Neural cell (in vitro differentiated cells): ENCODE results near the gene SLC38A4. TPM values are rescaled to one million over a fixed set of nuclear protein-coding genes. Genes with fewer than 3 reads are reported as not detected.

ENCODE experiments used
- H2AFZ ChIP-seq: fragments of 200-600, 300-800 bp; sonication (generic), shearing (Covaris generic); 2 replicates; pipeline ENCODE4 v1.6.0; 2014; ENCODE audit warnings: low read depth, mild to moderate bottlenecking, antibody characterized with exemption, low read length, moderate library complexity
- H3F3A ChIP-seq: fragments of 200-600 bp; shearing (Covaris generic); 2 replicates; pipeline ENCODE4 v1.6.1; 2016; ENCODE audit warnings: mild to moderate bottlenecking, moderate library complexity, mixed read lengths, antibody characterized with exemption, low read length; ENCODE audit not compliant: insufficient read depth, poor library complexity, severe bottlenecking
- H3K27ac ChIP-seq: fragments of 200-600, 300-800 bp; sonication (generic), shearing (Covaris generic); 2 replicates; pipeline ENCODE4 v1.5.1; 2014; ENCODE audit warnings: mild to moderate bottlenecking, low read length, moderate library complexity
- H3K27me3 ChIP-seq: fragments of 300-800, 200-600 bp; sonication (generic), shearing (Covaris generic); 2 replicates; pipeline ENCODE4 v1.6.0; 2014; ENCODE audit warnings: mild to moderate bottlenecking, low read depth, low read length, moderate library complexity; ENCODE audit not compliant: insufficient read depth
- H3K36me3 ChIP-seq: fragments of 300-800, 200-600 bp; sonication (generic), shearing (Covaris generic); 2 replicates; pipeline ENCODE4 v1.5.1; 2014; ENCODE audit warnings: mild to moderate bottlenecking, antibody characterized with exemption, low read length, moderate library complexity; ENCODE audit not compliant: insufficient read depth
- H3K4me2 ChIP-seq: fragments of 300-800, 200-600 bp; sonication (generic), shearing (Covaris generic); 2 replicates; pipeline ENCODE4 v1.6.0; 2014; ENCODE audit warnings: mild to moderate bottlenecking, low read length
- H3K4me3 ChIP-seq: fragments of 300-800, 200-600 bp; sonication (generic), shearing (Covaris generic); 2 replicates; pipeline ENCODE4 v1.5.1; 2014; ENCODE audit warnings: mild to moderate bottlenecking, low read length, moderate library complexity
- H3K79me2 ChIP-seq: fragments of 200-600 bp; shearing (Covaris generic); replicated peaks from 2 replicates; pipeline ENCODE4 v1.6.0; 2014; ENCODE audit warnings: mild to moderate bottlenecking, low read length, moderate library complexity; ENCODE audit not compliant: insufficient read depth
- H3K9ac ChIP-seq: fragments of 300-800, 200-600 bp; sonication (generic), shearing (Covaris generic); 2 replicates; pipeline ENCODE4 v1.6.1; 2016; ENCODE audit warnings: mild to moderate bottlenecking, low read length, mixed read lengths
- H3K9me2 ChIP-seq: fragments of 200-600 bp; shearing (Covaris generic); 2 replicates; pipeline ENCODE4 v1.6.1; 2016; ENCODE audit warnings: mild to moderate bottlenecking, low read length, mixed read lengths; ENCODE audit not compliant: insufficient read depth
- H3K9me3 ChIP-seq: fragments of 200-600, 300-800 bp; sonication (generic), shearing (Covaris generic); 2 replicates; pipeline ENCODE4 v1.6.1; 2016; ENCODE audit warnings: mild to moderate bottlenecking, mixed run types, low read length, moderate library complexity, mixed read lengths
- H4K20me1 ChIP-seq: fragments of 200-600 bp; shearing (Covaris generic); 2 replicates; pipeline ENCODE4 v1.6.1; 2016; ENCODE audit warnings: mild to moderate bottlenecking, mixed run types; ENCODE audit not compliant: insufficient read depth
- EP300 ChIP-seq: fragments of 450-650 bp; conservative IDR thresholded peaks from 2 replicates; pipeline ENCODE4 v1.6.1; 2014; ENCODE audit warnings: antibody characterized with exemption, mild to moderate bottlenecking, moderate library complexity; ENCODE audit not compliant: poor library complexity, severe bottlenecking
- EZH2 ChIP-seq: fragments of 200-600, 300-800 bp; shearing (Covaris generic), sonication (generic); IDR thresholded peaks from 2 replicates; pipeline ENCODE4 v1.6.1; 2014; ENCODE audit warnings: antibody characterized with exemption, low read length, borderline replicate concordance, mild to moderate bottlenecking; ENCODE audit not compliant: insufficient read depth, poor library complexity, severe bottlenecking
- MXI1 ChIP-seq: fragments of 450-650 bp; conservative IDR thresholded peaks from 2 replicates; pipeline ENCODE4 v1.6.1; 2014; ENCODE audit warnings: antibody characterized with exemption, mild to moderate bottlenecking; ENCODE audit not compliant: poor library complexity, severe bottlenecking
- POLR2AphosphoS5 ChIP-seq: IDR thresholded peaks from 2 replicates; pipeline ENCODE4 v1.6.1; 2012
- RAD21 ChIP-seq: fragments of 450-650 bp; conservative IDR thresholded peaks from 2 replicates; pipeline ENCODE4 v1.6.1; 2014; ENCODE audit warnings: antibody characterized with exemption, mild to moderate bottlenecking, moderate library complexity
- SMC3 ChIP-seq: fragments of 450-650 bp; conservative IDR thresholded peaks from 2 replicates; pipeline ENCODE4 v1.6.1; 2014; ENCODE audit warnings: antibody characterized with exemption, mild to moderate bottlenecking, moderate library complexity; ENCODE audit not compliant: poor library complexity
- TAF1 ChIP-seq: IDR thresholded peaks from 2 replicates; pipeline ENCODE4 v1.6.1; 2012; ENCODE audit warnings: low read depth
- polyA plus RNA-seq: library from polyadenylated mRNA; depleted of rRNA; stranded (reverse); fragments of >200 nt; gene quantifications from 2 replicates; pipeline ENCODE4 v1.2.3, GENCODE V29; 2014
- TF ChIP-seq, protein P1 (sequence below): IDR thresholded peaks from 2 replicates; pipeline ENCODE4 v1.6.1; 2012; ENCODE audit warnings: borderline replicate concordance
- TF ChIP-seq, protein P2 (sequence below): fragments of 450-650 bp; IDR thresholded peaks from 2 replicates; pipeline ENCODE4 v1.5.1; 2014; ENCODE audit warnings: antibody characterized with exemption, mild to moderate bottlenecking, moderate library complexity; ENCODE audit not compliant: poor library complexity, severe bottlenecking

Gene SLC38A4
- polyA plus RNA-seq, 1 donor from 2014 or later: not detected

DNA sequence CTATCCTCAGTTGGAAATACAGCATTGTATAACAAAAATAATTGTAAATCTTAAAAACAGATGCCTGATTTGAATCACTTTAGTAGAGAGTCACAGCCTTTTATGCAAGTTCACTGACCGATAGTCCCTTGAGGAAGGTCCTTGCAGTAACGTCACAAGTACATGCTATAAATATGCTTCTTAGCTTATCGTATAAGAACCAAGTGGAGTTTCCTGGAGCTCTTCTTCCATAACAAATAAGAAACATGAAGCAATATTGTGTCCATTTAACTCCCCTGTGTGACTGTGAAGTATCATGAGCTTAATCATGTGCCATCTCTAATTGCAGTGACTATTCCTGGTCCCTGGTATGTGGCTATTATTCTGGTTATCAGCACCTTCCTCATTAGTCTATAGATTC lies 107.9 kb downstream of the SLC38A4 start:
- no peaks in the 10 kb centered on the region for H3K79me2 ChIP-seq
- no peak overlapping the region for H2AFZ ChIP-seq
- TF ChIP-seq MXI1 (no peak), POLR2AphosphoS5 (no peak), RAD21 (no peak), SMC3 (no peak), TAF1 (no peak)
- TF ChIP-seq, protein P1, sequence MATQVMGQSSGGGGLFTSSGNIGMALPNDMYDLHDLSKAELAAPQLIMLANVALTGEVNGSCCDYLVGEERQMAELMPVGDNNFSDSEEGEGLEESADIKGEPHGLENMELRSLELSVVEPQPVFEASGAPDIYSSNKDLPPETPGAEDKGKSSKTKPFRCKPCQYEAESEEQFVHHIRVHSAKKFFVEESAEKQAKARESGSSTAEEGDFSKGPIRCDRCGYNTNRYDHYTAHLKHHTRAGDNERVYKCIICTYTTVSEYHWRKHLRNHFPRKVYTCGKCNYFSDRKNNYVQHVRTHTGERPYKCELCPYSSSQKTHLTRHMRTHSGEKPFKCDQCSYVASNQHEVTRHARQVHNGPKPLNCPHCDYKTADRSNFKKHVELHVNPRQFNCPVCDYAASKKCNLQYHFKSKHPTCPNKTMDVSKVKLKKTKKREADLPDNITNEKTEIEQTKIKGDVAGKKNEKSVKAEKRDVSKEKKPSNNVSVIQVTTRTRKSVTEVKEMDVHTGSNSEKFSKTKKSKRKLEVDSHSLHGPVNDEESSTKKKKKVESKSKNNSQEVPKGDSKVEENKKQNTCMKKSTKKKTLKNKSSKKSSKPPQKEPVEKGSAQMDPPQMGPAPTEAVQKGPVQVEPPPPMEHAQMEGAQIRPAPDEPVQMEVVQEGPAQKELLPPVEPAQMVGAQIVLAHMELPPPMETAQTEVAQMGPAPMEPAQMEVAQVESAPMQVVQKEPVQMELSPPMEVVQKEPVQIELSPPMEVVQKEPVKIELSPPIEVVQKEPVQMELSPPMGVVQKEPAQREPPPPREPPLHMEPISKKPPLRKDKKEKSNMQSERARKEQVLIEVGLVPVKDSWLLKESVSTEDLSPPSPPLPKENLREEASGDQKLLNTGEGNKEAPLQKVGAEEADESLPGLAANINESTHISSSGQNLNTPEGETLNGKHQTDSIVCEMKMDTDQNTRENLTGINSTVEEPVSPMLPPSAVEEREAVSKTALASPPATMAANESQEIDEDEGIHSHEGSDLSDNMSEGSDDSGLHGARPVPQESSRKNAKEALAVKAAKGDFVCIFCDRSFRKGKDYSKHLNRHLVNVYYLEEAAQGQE: no peak
- TF ChIP-seq, protein P2, sequence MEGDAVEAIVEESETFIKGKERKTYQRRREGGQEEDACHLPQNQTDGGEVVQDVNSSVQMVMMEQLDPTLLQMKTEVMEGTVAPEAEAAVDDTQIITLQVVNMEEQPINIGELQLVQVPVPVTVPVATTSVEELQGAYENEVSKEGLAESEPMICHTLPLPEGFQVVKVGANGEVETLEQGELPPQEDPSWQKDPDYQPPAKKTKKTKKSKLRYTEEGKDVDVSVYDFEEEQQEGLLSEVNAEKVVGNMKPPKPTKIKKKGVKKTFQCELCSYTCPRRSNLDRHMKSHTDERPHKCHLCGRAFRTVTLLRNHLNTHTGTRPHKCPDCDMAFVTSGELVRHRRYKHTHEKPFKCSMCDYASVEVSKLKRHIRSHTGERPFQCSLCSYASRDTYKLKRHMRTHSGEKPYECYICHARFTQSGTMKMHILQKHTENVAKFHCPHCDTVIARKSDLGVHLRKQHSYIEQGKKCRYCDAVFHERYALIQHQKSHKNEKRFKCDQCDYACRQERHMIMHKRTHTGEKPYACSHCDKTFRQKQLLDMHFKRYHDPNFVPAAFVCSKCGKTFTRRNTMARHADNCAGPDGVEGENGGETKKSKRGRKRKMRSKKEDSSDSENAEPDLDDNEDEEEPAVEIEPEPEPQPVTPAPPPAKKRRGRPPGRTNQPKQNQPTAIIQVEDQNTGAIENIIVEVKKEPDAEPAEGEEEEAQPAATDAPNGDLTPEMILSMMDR: no peak
- H3K27me3 ChIP-seq: no peaks in the 10 kb centered on the region
- H3F3A ChIP-seq: no peaks in the 10 kb centered on the region
- no peaks in the 10 kb centered on the region for H3K9me2 ChIP-seq
- H3K36me3 ChIP-seq: no peaks in the 10 kb centered on the region
- no peaks in the 10 kb centered on the region for H3K9me3 ChIP-seq
- H3K4me3 ChIP-seq: no peak overlapping the region
- no peak overlapping the region for H3K4me2 ChIP-seq
- H4K20me1 ChIP-seq: no peaks in the 10 kb centered on the region
- H3K9ac ChIP-seq: no peak overlapping the region
- no peak overlapping the region for H3K27ac ChIP-seq

DNA sequence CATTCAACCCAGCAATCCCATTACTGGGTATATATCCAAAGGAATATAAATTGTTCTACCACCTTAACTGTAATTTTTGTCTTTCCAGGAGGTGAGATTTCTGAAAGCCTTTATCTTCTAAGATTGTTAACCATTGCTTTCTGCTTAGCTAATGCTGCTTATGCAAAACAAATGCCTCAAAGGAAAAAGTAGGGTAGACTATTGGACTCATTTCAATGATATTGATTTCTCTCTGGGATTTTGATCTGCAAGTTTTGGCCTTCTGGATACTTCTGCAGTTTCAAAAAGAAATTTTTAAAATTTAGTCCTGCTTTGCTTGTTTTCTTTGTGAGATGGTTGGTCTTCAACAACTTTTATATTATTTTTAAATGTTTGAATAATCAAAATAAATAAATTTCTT lies 108.6 kb downstream of the SLC38A4 start:
- TF ChIP-seq TAF1 (no peak), EP300 (no peak), SMC3 (no peak), RAD21 (no peak), POLR2AphosphoS5 (no peak), EZH2 (no peak), MXI1 (no peak)
- TF ChIP-seq, protein P1: no peak
- TF ChIP-seq, protein P2: no peak
- no peak overlapping the region for H3K4me2 ChIP-seq
- no peaks in the 10 kb centered on the region for H3K36me3 ChIP-seq
- no peak overlapping the region for H3K27ac ChIP-seq
- H3K9ac ChIP-seq: no peak overlapping the region
- H3K9me2 ChIP-seq: no peaks in the 10 kb centered on the region
- H3K27me3 ChIP-seq: no peaks in the 10 kb centered on the region
- no peaks in the 10 kb centered on the region for H3K9me3 ChIP-seq
- no peaks in the 10 kb centered on the region for H3K79me2 ChIP-seq
- no peaks in the 10 kb centered on the region for H4K20me1 ChIP-seq
- H3K4me3 ChIP-seq: no peak overlapping the region
- no peak overlapping the region for H2AFZ ChIP-seq
- H3F3A ChIP-seq: no peaks in the 10 kb centered on the region
